K562 (cell line): ENCODE measurements around the gene GPSM3. TPM values are rescaled to one million over a fixed set of nuclear protein-coding genes. Genes with fewer than 3 reads are reported as not detected.
A peak's percentile ranks its signal among the peaks of the same experiment; 100 is the strongest.

Experiments used
- CHD1 ChIP-seq: fragments of 200-600 bp; sonication (generic); IDR thresholded peaks from one replicate; pipeline ENCODE4 v1.6.1; 2012; ENCODE audit warnings: mild to moderate bottlenecking, moderate library complexity, low read length, inconsistent platforms
- CREB1 ChIP-seq, 2 experiments: sonication (generic) in 1 of 2; formaldehyde crosslinking in 1 of 2; IDR thresholded peaks; 2 replicates each; pipeline versions ENCODE4 v1.6.1 to v1.8.0; 2012 to 2022; ENCODE audit warnings: inconsistent platforms in 1 of 2, mild to moderate bottlenecking in 1 of 2, missing genetic modification reagents in 1 of 2, moderate library complexity in 1 of 2
- CSDE1 ChIP-seq, 2 experiments: fragments of 450-650 bp; IDR thresholded peaks; 2 replicates each; pipeline ENCODE4 v1.6.1; 2016; ENCODE audit warnings: mild to moderate bottlenecking in 1 of 2
- E2F8 ChIP-seq: fragments of 450-650 bp; IDR thresholded peaks from 2 replicates; pipeline ENCODE4 v1.7.1; 2018; ENCODE audit warnings: mild to moderate bottlenecking, low read depth; ENCODE audit not compliant: partially characterized antibody
- FOXA3 ChIP-seq, 2 experiments: fragments of 450-650 bp in 1 of 2; sonication (generic) in 1 of 2; formaldehyde crosslinking; IDR thresholded peaks in 1 of 2; conservative IDR thresholded peaks in 1 of 2; 2 replicates each; pipeline versions ENCODE4 v1.4.0 to v1.8.0; 2020 to 2022; ENCODE audit warnings: mild to moderate bottlenecking in 2 of 2, missing genetic modification reagents in 1 of 2
- HMG20A ChIP-seq: fragments of 450-650 bp; formaldehyde crosslinking; conservative IDR thresholded peaks from 2 replicates; pipeline ENCODE4 v1.4.0; 2020; ENCODE audit warnings: mild to moderate bottlenecking, mixed read lengths
- IRF1 ChIP-seq: sonication (generic); formaldehyde crosslinking; IDR thresholded peaks from 2 replicates; pipeline ENCODE4 v1.8.0; 2022; ENCODE audit warnings: missing genetic modification reagents, mild to moderate bottlenecking, borderline replicate concordance
- JUND ChIP-seq, 2 experiments: IDR thresholded peaks; 2 replicates in 1 of 2; 3 replicates in 1 of 2; pipeline ENCODE4 v1.6.1; 2011; ENCODE audit warnings: borderline replicate concordance in 2 of 2, low read depth in 2 of 2, low read length in 2 of 2, improper control_type of control experiment in 1 of 2, missing biosample characterization in 1 of 2, missing genetic modification characterization in 1 of 2, missing genetic modification reagents in 1 of 2
- KLF13 ChIP-seq: fragments of 450-650 bp; IDR thresholded peaks from 2 replicates; pipeline ENCODE4 v1.6.1; 2016; ENCODE audit warnings: missing genetic modification characterization, low read depth, mild to moderate bottlenecking, missing compliant biosample characterization, moderate library complexity, borderline replicate concordance
- MECOM ChIP-seq: fragments of 250-450 bp; sonication (Bioruptor Pico); IDR thresholded peaks from 2 replicates; pipeline ENCODE4 v1.8.0; 2022; ENCODE audit warnings: inconsistent platforms
- MYNN ChIP-seq, 2 experiments: sonication (generic); formaldehyde crosslinking in 1 of 2; IDR thresholded peaks; 2 replicates each; pipeline versions ENCODE4 v1.5.0 to v1.6.1; 2016 to 2020; ENCODE audit warnings: antibody characterized with exemption in 1 of 2, missing genetic modification reagents in 1 of 2
- PHTF2 ChIP-seq: fragments of 250-450 bp; sonication (Bioruptor Pico); IDR thresholded peaks from 2 replicates; pipeline ENCODE4 v1.5.0; 2021; ENCODE audit warnings: mild to moderate bottlenecking
- RB1 ChIP-seq: fragments of 450-650 bp; IDR thresholded peaks from 2 replicates; pipeline ENCODE4 v1.6.1; 2017; ENCODE audit warnings: low read depth, mild to moderate bottlenecking
- RBM39 ChIP-seq: fragments of 200-400 bp; formaldehyde crosslinking; optimal IDR thresholded peaks from 2 replicates; pipeline ENCODE3; 2018; ENCODE audit warnings: low read depth, low read length
- RFX7 ChIP-seq: fragments of 250-450 bp; sonication (Bioruptor Pico); IDR thresholded peaks from 2 replicates; pipeline ENCODE4 v1.5.1; 2021; ENCODE audit warnings: mild to moderate bottlenecking
- SNAPC5 ChIP-seq: fragments of 250-450 bp; sonication (Bioruptor Pico); IDR thresholded peaks from 2 replicates; pipeline ENCODE4 v1.8.0; 2021; ENCODE audit warnings: moderate library complexity, mild to moderate bottlenecking, inconsistent platforms
- SP1 ChIP-seq: sonication (generic); formaldehyde crosslinking; IDR thresholded peaks from 2 replicates; pipeline ENCODE4 v1.8.1; 2022; ENCODE audit warnings: mild to moderate bottlenecking, missing genetic modification reagents
- STAG1 ChIP-seq: sonication (generic); formaldehyde crosslinking; IDR thresholded peaks from 2 replicates; pipeline ENCODE4 v1.5.0; 2020; ENCODE audit warnings: missing genetic modification reagents, borderline replicate concordance
- ZFP30 ChIP-seq: fragments of 250-450 bp; sonication (Bioruptor Pico); IDR thresholded peaks from 2 replicates; pipeline ENCODE4 v1.8.0; 2022; ENCODE audit warnings: moderate library complexity, mild to moderate bottlenecking, inconsistent platforms, borderline replicate concordance
- ZNF143 ChIP-seq: sonication (generic); formaldehyde crosslinking; IDR thresholded peaks from 2 replicates; pipeline ENCODE4 v1.9.0; 2022; ENCODE audit warnings: mild to moderate bottlenecking, missing genetic modification reagents
- ZNF316 ChIP-seq: fragments of 450-650 bp; IDR thresholded peaks from 2 replicates; pipeline ENCODE4 v1.6.1; 2016
- ZNF551 ChIP-seq: fragments of 250-450 bp; sonication (Bioruptor Pico); IDR thresholded peaks from 2 replicates; pipeline ENCODE4 v1.5.0; 2021; ENCODE audit warnings: mild to moderate bottlenecking, moderate library complexity
- ZNF778 ChIP-seq: fragments of 450-650 bp; formaldehyde crosslinking; IDR thresholded peaks from 2 replicates; pipeline ENCODE4 v1.4.0; 2020; ENCODE audit warnings: mild to moderate bottlenecking, moderate library complexity
- polyA plus RNA-seq, 8 experiments: library from polyadenylated mRNA; depleted of rRNA in 4 of 8; stranded (reverse) in 5 of 8; unstranded in 3 of 8; fragments of >200 nt; fragmentation: Nextera tagmentation in 2 of 8; fragmentation: Illumina TruSeq in 1 of 8; extraction: Ambion mirVana in 2 of 8; extraction: Trizol in 1 of 8; gene quantifications; 2 replicates each; pipeline versions ENCODE4 v1.2.1 to v1.2.3, GENCODE V29; 2011 to 2014; ENCODE audit warnings: inconsistent platforms in 1 of 8, missing spikeins in 1 of 8
- total RNA-seq, 7 experiments: library from RNA; depleted of rRNA in 6 of 7; stranded (reverse); fragments of >200 nt in 6 of 7; fragmentation: Illumina TruSeq in 2 of 7; extraction: Trizol in 2 of 7; gene quantifications; 2 replicates each; pipeline versions ENCODE4 v1.2.1 to v1.2.3, GENCODE V29; 2011 to 2021; ENCODE audit warnings: low replicate concordance in 1 of 7

Gene GPSM3
- total and polyA plus RNA-seq, 9 of the 15 experiments (the other 6 are each of a cell fraction or from before 2014, with no cell fraction given) = 5.3 to 42.6 (median 24.4) TPM

GRCh38 chr6:32195902-32196681 is 3.6 kb upstream of the GPSM3 start (continued):
- TF ChIP-seq RB1 = peak; percentile 98
- peak; percentile 98 for TF ChIP-seq SP1 (CRISPR knock-in tag)
- TF ChIP-seq ZNF143 (CRISPR knock-in tag) = no peak
- TF ChIP-seq IRF1 (CRISPR knock-in tag) = no peak; the same call in 1 of the 2 replicates
- TF ChIP-seq KLF13 (tag) = no peak
- TF ChIP-seq CSDE1 (IDR thresholded peaks at IDR 0.05) = peak in 1 of 2 experiments; percentile 91; a peak in 2 of 4 replicates
- TF ChIP-seq STAG1 = no peak
- peak; percentile 99 for TF ChIP-seq ZNF316
- TF ChIP-seq JUND (IDR thresholded peaks at IDR 0.05; ENCODE audit: borderline replicate concordance, low read depth, low read length) = peak; percentile 95
- TF ChIP-seq JUND (tag; IDR thresholded peaks at IDR 0.05; ENCODE audit: borderline replicate concordance, low read depth, low read length) = peak; percentile 89
- TF ChIP-seq MECOM (CRISPR knock-in tag) = no peak
- TF ChIP-seq ZNF778 = no peak
- TF ChIP-seq CHD1 = peak; percentile 86
- TF ChIP-seq CREB1 (IDR thresholded peaks at IDR 0.05) = peak; percentile 99
- peak; percentile 99 for TF ChIP-seq CREB1 (CRISPR knock-in tag; IDR thresholded peaks at IDR 0.05)
- TF ChIP-seq PHTF2 = no peak
- no peak for TF ChIP-seq SNAPC5
- no peak for TF ChIP-seq HMG20A (CRISPR knock-in tag)
- TF ChIP-seq FOXA3 (CRISPR knock-in tag; conservative IDR thresholded peaks at IDR 0.05 in 1 of 2, IDR thresholded peaks at IDR 0.05 in 1 of 2) = peak in 1 of 2 experiments; percentile 52; a peak in 2 of 4 replicates
- peak; percentile 24 for TF ChIP-seq RBM39
- no peak for TF ChIP-seq ZNF551
- peak; percentile 56; the same call in 1 of the 2 replicates for TF ChIP-seq MYNN (IDR thresholded peaks at IDR 0.05)
- TF ChIP-seq MYNN (CRISPR knock-in tag; IDR thresholded peaks at IDR 0.05) = no peak
- peak; percentile 83 for TF ChIP-seq E2F8
- TF ChIP-seq RFX7 = no peak
- TF ChIP-seq ZFP30 (CRISPR knock-in tag) = no peak
